HepG2 (cell line): ENCODE results near the gene GGTLC1. TPM values are rescaled to one million over a fixed set of nuclear protein-coding genes. Genes with fewer than 3 reads are reported as not detected.

Experiments
- HNF4G ChIP-seq, 2 experiments: sonication (generic) in 1 of 2; formaldehyde crosslinking in 1 of 2; IDR thresholded peaks; 2 replicates each; pipeline versions ENCODE4 v1.4.0 to v1.6.1; 2011 to 2020; ENCODE audit warnings: borderline replicate concordance in 2 of 2, low read depth in 2 of 2, mild to moderate bottlenecking in 2 of 2, low read length in 1 of 2, missing genetic modification reagents in 1 of 2, moderate library complexity in 1 of 2
- HOXD1 ChIP-seq: sonication (generic); formaldehyde crosslinking; IDR thresholded peaks from 2 replicates; pipeline ENCODE4 v1.5.0; 2020; ENCODE audit warnings: missing genetic modification reagents
- ISX ChIP-seq: sonication (generic); formaldehyde crosslinking; conservative IDR thresholded peaks from 2 replicates; pipeline ENCODE4 v1.5.0; 2020; ENCODE audit warnings: missing genetic modification reagents
- KDM3A ChIP-seq: IDR thresholded peaks from 2 replicates; pipeline ENCODE4 v1.6.1; 2018; ENCODE audit warnings: low read depth, missing compliant biosample characterization
- MATR3 ChIP-seq: sonication (generic); formaldehyde crosslinking; IDR thresholded peaks from 2 replicates; pipeline ENCODE4 v1.4.0; 2020; ENCODE audit warnings: missing genetic modification reagents
- MED13 ChIP-seq: sonication (generic); formaldehyde crosslinking; IDR thresholded peaks from 2 replicates; pipeline ENCODE4 v1.5.0; 2020; ENCODE audit warnings: missing genetic modification reagents
- MIER3 ChIP-seq: IDR thresholded peaks from 2 replicates; pipeline ENCODE4 v1.6.1; 2016; ENCODE audit warnings: missing compliant biosample characterization, borderline replicate concordance
- NR2F2 ChIP-seq: IDR thresholded peaks from 2 replicates; pipeline ENCODE4 v1.6.1; 2012; ENCODE audit warnings: low read depth, inconsistent platforms, borderline replicate concordance
- NR2F6 ChIP-seq, 2 experiments: IDR thresholded peaks; 2 replicates each; pipeline ENCODE4 v1.6.1; 2016; ENCODE audit warnings: antibody characterized with exemption in 1 of 2, mild to moderate bottlenecking in 1 of 2
- PHF8 ChIP-seq: sonication (generic); formaldehyde crosslinking; IDR thresholded peaks from 2 replicates; pipeline ENCODE4 v1.5.0; 2020; ENCODE audit warnings: missing genetic modification reagents
- RBM39 ChIP-seq: fragments of 200-400 bp; formaldehyde crosslinking; IDR thresholded peaks from one replicate; pipeline ENCODE4 v1.6.1; 2018; ENCODE audit warnings: antibody characterized with exemption, mild to moderate bottlenecking, low read depth, low read length; ENCODE audit not compliant: poor library complexity, severe bottlenecking
- RCOR2 ChIP-seq: IDR thresholded peaks from 2 replicates; pipeline ENCODE4 v1.6.1; 2016; ENCODE audit warnings: missing biosample characterization, missing genetic modification reagents
- SMYD3 ChIP-seq: sonication (generic); formaldehyde crosslinking; IDR thresholded peaks from 2 replicates; pipeline ENCODE4 v1.8.1; 2023; ENCODE audit warnings: mild to moderate bottlenecking, missing genetic modification reagents
- SOX5 ChIP-seq: IDR thresholded peaks from 2 replicates; pipeline ENCODE4 v1.6.1; 2016; ENCODE audit warnings: borderline replicate concordance
- TARDBP ChIP-seq: sonication (generic); formaldehyde crosslinking; IDR thresholded peaks from 2 replicates; pipeline ENCODE4 v1.8.0; 2022; ENCODE audit warnings: mild to moderate bottlenecking, missing genetic modification reagents
- TBP ChIP-seq: sonication (generic); formaldehyde crosslinking; IDR thresholded peaks from 2 replicates; pipeline ENCODE4 v1.5.0; 2020; ENCODE audit warnings: missing genetic modification reagents
- TBX2 ChIP-seq: sonication (generic); formaldehyde crosslinking; IDR thresholded peaks from 2 replicates; pipeline ENCODE4 v1.5.0; 2020; ENCODE audit warnings: missing genetic modification reagents, mild to moderate bottlenecking, borderline replicate concordance
- THAP11 ChIP-seq: IDR thresholded peaks from 2 replicates; pipeline ENCODE4 v1.6.1; 2016; ENCODE audit warnings: missing biosample characterization, missing genetic modification reagents
- ZNF253 ChIP-seq: sonication (generic); formaldehyde crosslinking; IDR thresholded peaks from 2 replicates; pipeline ENCODE4 v1.8.0; 2022; ENCODE audit warnings: mild to moderate bottlenecking, missing genetic modification reagents, borderline replicate concordance
- ZNF432 ChIP-seq: sonication (generic); formaldehyde crosslinking; IDR thresholded peaks from 2 replicates; pipeline ENCODE4 v1.5.0; 2020; ENCODE audit warnings: missing genetic modification reagents, mild to moderate bottlenecking, borderline replicate concordance
- ZNF562 ChIP-seq: sonication (generic); formaldehyde crosslinking; IDR thresholded peaks from 2 replicates; pipeline ENCODE4 v1.8.0; 2022; ENCODE audit warnings: missing genetic modification reagents, borderline replicate concordance
- ZNF652 ChIP-seq: IDR thresholded peaks from 2 replicates; pipeline ENCODE4 v1.6.1; 2016; ENCODE audit warnings: low read depth, borderline replicate concordance
- ZNF724P ChIP-seq: sonication (generic); formaldehyde crosslinking; IDR thresholded peaks from 2 replicates; pipeline ENCODE4 v1.8.0; 2022; ENCODE audit warnings: missing genetic modification reagents, borderline replicate concordance
- polyA plus RNA-seq, 8 experiments: library from polyadenylated mRNA; depleted of rRNA in 3 of 8; stranded (reverse) in 7 of 8; unstranded in 1 of 8; fragments of >200 nt; fragmentation: Illumina TruSeq in 4 of 8; extraction: Trizol in 4 of 8; gene quantifications; 2 replicates each; pipeline versions ENCODE4 v1.2.1 to v1.2.3, GENCODE V29; 2011 to 2016; ENCODE audit warnings: low read depth in 4 of 8, missing spikeins in 1 of 8, mixed read lengths in 1 of 8; ENCODE audit not compliant: insufficient read depth in 1 of 8
- total RNA-seq, 5 experiments: library from RNA; depleted of rRNA; stranded (reverse); fragments of >200 nt; fragmentation: Illumina TruSeq; extraction: Trizol; gene quantifications; 2 replicates each; pipeline ENCODE4 v1.2.3, GENCODE V29; 2016; ENCODE audit warnings: low read depth in 1 of 5
- TF ChIP-seq, protein P1 (sequence below): sonication (generic); formaldehyde crosslinking; IDR thresholded peaks from 2 replicates; pipeline ENCODE4 v1.5.0; 2020; ENCODE audit warnings: missing genetic modification reagents
- TF ChIP-seq, protein P2 (sequence below): sonication (generic); formaldehyde crosslinking; IDR thresholded peaks from 2 replicates; pipeline ENCODE4 v1.5.0; 2020; ENCODE audit warnings: mild to moderate bottlenecking, missing genetic modification reagents
- TF ChIP-seq, protein P3 (sequence below): IDR thresholded peaks from 2 replicates; pipeline ENCODE4 v1.6.1; 2018; ENCODE audit warnings: missing genetic modification reagents, mild to moderate bottlenecking, missing compliant biosample characterization
- TF ChIP-seq, protein P4 (sequence below): sonication (generic); formaldehyde crosslinking; IDR thresholded peaks from 2 replicates; pipeline ENCODE4 v1.4.0; 2020; ENCODE audit warnings: mild to moderate bottlenecking, missing genetic modification reagents

The GGTLC1 gene
- total and polyA plus RNA-seq, 2 of the 13 experiments (the other 11 are each of a cell fraction or from before 2014, with no cell fraction given) = not detected

DNA sequence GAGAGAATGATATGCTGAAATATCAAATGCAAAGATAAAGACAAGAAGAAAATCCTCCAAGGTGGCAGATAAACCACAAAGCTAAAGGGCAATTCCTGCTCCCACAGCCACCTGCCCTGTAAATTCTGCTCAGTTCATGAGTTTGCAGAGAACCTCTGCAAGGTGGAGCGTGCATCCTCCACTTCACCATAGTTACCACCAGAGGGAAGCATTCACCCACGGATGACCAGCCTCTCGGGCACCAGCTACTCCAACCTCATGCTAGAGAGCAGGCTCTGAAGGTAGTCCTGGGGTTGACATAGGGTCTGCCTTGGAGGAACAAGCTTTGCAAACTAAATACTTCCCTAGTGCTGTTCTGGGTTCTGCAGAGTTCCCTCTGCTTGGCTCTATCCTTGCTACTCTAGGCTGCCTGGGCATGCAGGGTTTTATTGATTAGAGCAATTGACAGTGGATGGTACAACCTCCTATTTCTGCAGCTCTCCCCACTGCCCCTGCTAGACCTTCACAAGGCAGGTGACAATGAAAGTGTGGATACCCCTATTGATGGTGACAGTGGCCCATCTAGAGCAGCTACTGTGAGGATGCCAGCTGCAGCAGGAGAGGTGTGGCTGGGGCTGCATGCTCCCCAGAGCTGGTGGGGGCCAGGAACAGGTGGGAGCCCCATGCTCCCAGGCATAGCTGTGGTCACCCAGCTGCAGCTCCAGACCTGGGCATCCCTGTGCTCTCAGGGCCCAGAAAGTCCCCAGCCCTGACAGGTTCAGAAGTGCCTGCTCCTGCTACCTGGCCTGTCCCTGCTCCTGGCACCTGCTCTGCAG, 51.1 kb downstream of the GGTLC1 start (continued):
- TF ChIP-seq ZNF432 (no peak), ISX (CRISPR knock-in tag) (no peak), NR2F6 (IDR thresholded peaks at IDR 0.05) (no peak), NR2F6 (CRISPR knock-in tag; IDR thresholded peaks at IDR 0.05) (no peak), SMYD3 (no peak), SOX5 (CRISPR knock-in tag) (no peak), MED13 (CRISPR knock-in tag) (no peak), MIER3 (no peak), MATR3 (CRISPR knock-in tag) (no peak), HOXD1 (no peak), ZNF724P (CRISPR knock-in tag) (no peak), RBM39 (no peak), TBP (no peak), KDM3A (no peak), NR2F2 (no peak), ZNF652 (CRISPR knock-in tag) (peak; percentile 17; the same call in 1 of the 2 replicates), TARDBP (CRISPR knock-in tag) (no peak), ZNF253 (CRISPR knock-in tag) (no peak), ZNF562 (CRISPR knock-in tag) (no peak), TBX2 (CRISPR knock-in tag) (no peak), HNF4G (IDR thresholded peaks at IDR 0.05; ENCODE audit: borderline replicate concordance, low read depth, low read length) (no peak), HNF4G (CRISPR knock-in tag; IDR thresholded peaks at IDR 0.05; ENCODE audit: borderline replicate concordance, low read depth) (no peak), PHF8 (no peak), RCOR2 (no peak), THAP11 (CRISPR knock-in tag) (peak; percentile 46; the same call in 1 of the 2 replicates)
- TF ChIP-seq, protein P1, sequence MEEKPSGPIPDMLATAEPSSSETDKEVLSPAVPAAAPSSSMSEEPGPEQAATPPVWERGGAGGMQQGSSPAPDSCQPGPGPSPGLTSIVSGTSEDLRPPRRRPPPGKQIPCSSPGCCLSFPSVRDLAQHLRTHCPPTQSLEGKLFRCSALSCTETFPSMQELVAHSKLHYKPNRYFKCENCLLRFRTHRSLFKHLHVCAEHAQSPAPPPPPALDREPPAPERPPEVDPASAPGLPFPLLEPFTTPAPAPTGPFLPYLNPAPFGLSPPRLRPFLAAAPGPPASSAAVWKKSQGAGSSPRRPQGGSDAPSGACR (CRISPR knock-in tag) = no peak
- TF ChIP-seq, protein P2, sequence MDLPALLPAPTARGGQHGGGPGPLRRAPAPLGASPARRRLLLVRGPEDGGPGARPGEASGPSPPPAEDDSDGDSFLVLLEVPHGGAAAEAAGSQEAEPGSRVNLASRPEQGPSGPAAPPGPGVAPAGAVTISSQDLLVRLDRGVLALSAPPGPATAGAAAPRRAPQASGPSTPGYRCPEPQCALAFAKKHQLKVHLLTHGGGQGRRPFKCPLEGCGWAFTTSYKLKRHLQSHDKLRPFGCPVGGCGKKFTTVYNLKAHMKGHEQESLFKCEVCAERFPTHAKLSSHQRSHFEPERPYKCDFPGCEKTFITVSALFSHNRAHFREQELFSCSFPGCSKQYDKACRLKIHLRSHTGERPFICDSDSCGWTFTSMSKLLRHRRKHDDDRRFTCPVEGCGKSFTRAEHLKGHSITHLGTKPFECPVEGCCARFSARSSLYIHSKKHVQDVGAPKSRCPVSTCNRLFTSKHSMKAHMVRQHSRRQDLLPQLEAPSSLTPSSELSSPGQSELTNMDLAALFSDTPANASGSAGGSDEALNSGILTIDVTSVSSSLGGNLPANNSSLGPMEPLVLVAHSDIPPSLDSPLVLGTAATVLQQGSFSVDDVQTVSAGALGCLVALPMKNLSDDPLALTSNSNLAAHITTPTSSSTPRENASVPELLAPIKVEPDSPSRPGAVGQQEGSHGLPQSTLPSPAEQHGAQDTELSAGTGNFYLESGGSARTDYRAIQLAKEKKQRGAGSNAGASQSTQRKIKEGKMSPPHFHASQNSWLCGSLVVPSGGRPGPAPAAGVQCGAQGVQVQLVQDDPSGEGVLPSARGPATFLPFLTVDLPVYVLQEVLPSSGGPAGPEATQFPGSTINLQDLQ = no peak
- TF ChIP-seq, protein P3, sequence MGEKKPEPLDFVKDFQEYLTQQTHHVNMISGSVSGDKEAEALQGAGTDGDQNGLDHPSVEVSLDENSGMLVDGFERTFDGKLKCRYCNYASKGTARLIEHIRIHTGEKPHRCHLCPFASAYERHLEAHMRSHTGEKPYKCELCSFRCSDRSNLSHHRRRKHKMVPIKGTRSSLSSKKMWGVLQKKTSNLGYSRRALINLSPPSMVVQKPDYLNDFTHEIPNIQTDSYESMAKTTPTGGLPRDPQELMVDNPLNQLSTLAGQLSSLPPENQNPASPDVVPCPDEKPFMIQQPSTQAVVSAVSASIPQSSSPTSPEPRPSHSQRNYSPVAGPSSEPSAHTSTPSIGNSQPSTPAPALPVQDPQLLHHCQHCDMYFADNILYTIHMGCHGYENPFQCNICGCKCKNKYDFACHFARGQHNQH (CRISPR knock-in tag) = peak; percentile 61; the same call in 1 of the 2 replicates
- TF ChIP-seq, protein P4, sequence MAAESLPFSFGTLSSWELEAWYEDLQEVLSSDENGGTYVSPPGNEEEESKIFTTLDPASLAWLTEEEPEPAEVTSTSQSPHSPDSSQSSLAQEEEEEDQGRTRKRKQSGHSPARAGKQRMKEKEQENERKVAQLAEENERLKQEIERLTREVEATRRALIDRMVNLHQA (CRISPR knock-in tag) = no peak
